Astrocyte (in vitro differentiated cells and primary cell): ENCODE results near the gene TMEM45A. TPM values are rescaled to one million over a fixed set of nuclear protein-coding genes. Genes with fewer than 3 reads are reported as not detected.

Source experiments
- DNase-seq: peaks from one replicate; pipeline ENCODE4 v3.0.0-alpha.2; 2010; ENCODE audit warnings: low read depth
- FAIRE-seq: peaks from 2 replicates; lab custom pipeline; 2011; peaks lifted over from hg19 to GRCh38; lab: Jason Lieb, UNC
- H2AFZ ChIP-seq: 2 replicates; pipeline ENCODE4 v1.6.0; 2012; ENCODE audit warnings: low read depth, low read length, inconsistent platforms
- H3K27ac ChIP-seq: 2 replicates; pipeline ENCODE4 v1.5.1; 2011; ENCODE audit warnings: low read depth, low read length, inconsistent platforms
- H3K27me3 ChIP-seq: 2 replicates; pipeline ENCODE4 v1.6.0; 2011; ENCODE audit warnings: low read length, inconsistent platforms; ENCODE audit not compliant: insufficient read depth
- H3K36me3 ChIP-seq: 2 replicates; pipeline ENCODE4 v1.5.1; 2011; ENCODE audit warnings: low read length, inconsistent platforms; ENCODE audit not compliant: insufficient read depth
- H3K4me1 ChIP-seq: 2 replicates; pipeline ENCODE4 v1.5.1; 2011; ENCODE audit warnings: low read length, inconsistent platforms; ENCODE audit not compliant: insufficient read depth
- H3K4me2 ChIP-seq: 2 replicates; pipeline ENCODE4 v1.6.0; 2012; ENCODE audit warnings: low read length, inconsistent platforms
- H3K4me3 ChIP-seq: 2 replicates; pipeline ENCODE4 v1.5.1; 2011; ENCODE audit warnings: low read depth, mild to moderate bottlenecking, low read length, inconsistent platforms; ENCODE audit not compliant: insufficient read depth
- H3K79me2 ChIP-seq: 2 replicates; pipeline ENCODE4 v1.6.0; 2012; ENCODE audit warnings: mild to moderate bottlenecking, low read length, inconsistent platforms; ENCODE audit not compliant: insufficient read depth
- H3K9ac ChIP-seq: 2 replicates; pipeline ENCODE4 v1.6.0; 2012; ENCODE audit warnings: mild to moderate bottlenecking, low read length, inconsistent platforms
- H3K9me3 ChIP-seq: 2 replicates; pipeline ENCODE4 v1.5.1; 2012; ENCODE audit warnings: low read depth, mild to moderate bottlenecking, low read length, inconsistent platforms; ENCODE audit not compliant: insufficient read depth
- H4K20me1 ChIP-seq: 2 replicates; pipeline ENCODE4 v1.6.0; 2012; ENCODE audit warnings: low read length, inconsistent platforms; ENCODE audit not compliant: insufficient read depth
- H3K27ac Mint-ChIP-seq: one replicate; pipeline ENCODE4 v1.8.0; 2021; ENCODE audit warnings: mild to moderate bottlenecking, mixed read lengths; ENCODE audit not compliant: unreplicated experiment
- H3K27me3 Mint-ChIP-seq: one replicate; pipeline ENCODE4 v1.8.0; 2021; ENCODE audit warnings: low read depth, mixed read lengths; ENCODE audit not compliant: unreplicated experiment
- H3K36me3 Mint-ChIP-seq: one replicate; pipeline ENCODE4 v1.8.0; 2021; ENCODE audit warnings: low read depth, mixed read lengths; ENCODE audit not compliant: unreplicated experiment
- H3K4me1 Mint-ChIP-seq: one replicate; pipeline ENCODE4 v1.8.0; 2021; ENCODE audit warnings: low read depth, mixed read lengths; ENCODE audit not compliant: unreplicated experiment
- H3K4me3 Mint-ChIP-seq: one replicate; pipeline ENCODE4 v1.8.0; 2021; ENCODE audit warnings: mild to moderate bottlenecking, moderate library complexity, mixed read lengths; ENCODE audit not compliant: unreplicated experiment
- H3K9me3 Mint-ChIP-seq: one replicate; pipeline ENCODE4 v1.8.0; 2021; ENCODE audit warnings: mild to moderate bottlenecking, mixed read lengths; ENCODE audit not compliant: unreplicated experiment
- EZH2 ChIP-seq: IDR thresholded peaks from 2 replicates; pipeline ENCODE4 v1.6.1; 2012; ENCODE audit warnings: mild to moderate bottlenecking, low read length, inconsistent platforms; ENCODE audit not compliant: insufficient read depth
- total RNA-seq: library from RNA; stranded (reverse); gene quantifications from 2 replicates; pipeline ENCODE4 v1.2.1, GENCODE V29; 2021
- TF ChIP-seq, protein P1 (sequence below): IDR thresholded peaks from 2 replicates; pipeline ENCODE4 v1.5.1; 2011; ENCODE audit warnings: low read depth, mild to moderate bottlenecking, inconsistent platforms, low read length, moderate library complexity; ENCODE audit not compliant: insufficient read depth

TMEM45A gene
- total RNA-seq, 1 donor from 2014 or later: 35.5 TPM

DNA sequence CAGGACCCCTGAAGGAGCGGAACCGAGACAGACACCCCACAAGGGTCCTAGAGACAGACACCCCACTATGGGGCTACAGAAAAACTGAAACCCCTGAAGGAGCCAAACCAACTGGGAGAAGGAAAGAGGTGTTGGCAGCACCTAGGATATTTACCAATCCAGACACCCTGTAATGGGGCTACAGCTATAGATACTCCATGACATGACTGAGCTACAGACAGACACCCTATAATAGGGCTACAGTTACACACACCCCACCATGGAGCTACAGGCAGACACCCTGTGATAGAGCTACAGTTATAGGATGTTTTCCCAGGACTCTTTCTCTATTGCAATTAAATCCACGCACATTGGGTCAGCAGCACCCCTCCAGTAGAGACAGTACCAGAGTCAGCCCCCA, 94.4 kb downstream of the TMEM45A start:
- H3K27ac Mint-ChIP-seq: no peak overlapping the region
- peaks cover 8% of the 10 kb centered on the region for H3K9me3 Mint-ChIP-seq
- H3K4me1 ChIP-seq: peaks cover 4% of the 10 kb centered on the region
- no peaks in the 10 kb centered on the region for H3K79me2 ChIP-seq
- no peaks in the 10 kb centered on the region for H4K20me1 ChIP-seq
- no peak overlapping the region for H3K4me2 ChIP-seq
- H3K27ac ChIP-seq: no peak overlapping the region
- H3K4me3 Mint-ChIP-seq: no peak overlapping the region
- FAIRE-seq: no peak
- H2AFZ ChIP-seq: no peak overlapping the region
- no peaks in the 10 kb centered on the region for H3K27me3 ChIP-seq
- H3K9ac ChIP-seq: no peak overlapping the region
- TF ChIP-seq, protein P1, sequence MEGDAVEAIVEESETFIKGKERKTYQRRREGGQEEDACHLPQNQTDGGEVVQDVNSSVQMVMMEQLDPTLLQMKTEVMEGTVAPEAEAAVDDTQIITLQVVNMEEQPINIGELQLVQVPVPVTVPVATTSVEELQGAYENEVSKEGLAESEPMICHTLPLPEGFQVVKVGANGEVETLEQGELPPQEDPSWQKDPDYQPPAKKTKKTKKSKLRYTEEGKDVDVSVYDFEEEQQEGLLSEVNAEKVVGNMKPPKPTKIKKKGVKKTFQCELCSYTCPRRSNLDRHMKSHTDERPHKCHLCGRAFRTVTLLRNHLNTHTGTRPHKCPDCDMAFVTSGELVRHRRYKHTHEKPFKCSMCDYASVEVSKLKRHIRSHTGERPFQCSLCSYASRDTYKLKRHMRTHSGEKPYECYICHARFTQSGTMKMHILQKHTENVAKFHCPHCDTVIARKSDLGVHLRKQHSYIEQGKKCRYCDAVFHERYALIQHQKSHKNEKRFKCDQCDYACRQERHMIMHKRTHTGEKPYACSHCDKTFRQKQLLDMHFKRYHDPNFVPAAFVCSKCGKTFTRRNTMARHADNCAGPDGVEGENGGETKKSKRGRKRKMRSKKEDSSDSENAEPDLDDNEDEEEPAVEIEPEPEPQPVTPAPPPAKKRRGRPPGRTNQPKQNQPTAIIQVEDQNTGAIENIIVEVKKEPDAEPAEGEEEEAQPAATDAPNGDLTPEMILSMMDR: no peak
- no peak for TF ChIP-seq EZH2
- H3K36me3 ChIP-seq: no peaks in the 10 kb centered on the region
- H3K4me1 Mint-ChIP-seq: peaks cover 4% of the 10 kb centered on the region
- H3K9me3 ChIP-seq: no peaks in the 10 kb centered on the region
- no peak for DNase-seq
- no peaks in the 10 kb centered on the region for H3K36me3 Mint-ChIP-seq
- H3K27me3 Mint-ChIP-seq: peaks cover 2% of the 10 kb centered on the region
- H3K4me3 ChIP-seq: no peak overlapping the region

DNA sequence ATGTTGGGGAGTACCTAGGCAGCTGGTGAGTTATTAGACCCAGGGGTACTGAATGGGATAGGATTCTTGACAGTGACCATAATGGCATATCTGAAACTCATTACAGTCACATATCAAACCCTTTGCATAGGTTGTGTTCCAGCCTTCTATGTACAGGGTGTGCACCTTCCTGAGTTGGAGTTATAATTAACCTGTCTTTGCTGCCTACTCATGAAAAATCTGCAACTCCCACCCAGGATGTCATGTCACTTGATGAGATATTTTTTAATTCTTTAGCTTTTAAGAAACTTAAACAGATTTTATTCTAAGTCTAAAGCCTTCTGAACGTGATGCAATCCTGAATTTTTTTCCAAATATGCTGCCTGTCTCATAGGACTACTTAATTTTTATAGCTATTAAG, 95.8 kb downstream of the TMEM45A start:
- Histone ChIP-seq H3K27ac (no peak overlapping the region), H2AFZ (no peak overlapping the region), H3K4me1 (peaks cover 2% of the 10 kb centered on the region), H3K79me2 (no peaks in the 10 kb centered on the region), H3K9me3 (no peaks in the 10 kb centered on the region), H3K4me3 (no peak overlapping the region), H3K9ac (no peak overlapping the region), H3K36me3 (no peaks in the 10 kb centered on the region), H4K20me1 (no peaks in the 10 kb centered on the region), H3K27me3 (no peaks in the 10 kb centered on the region), H3K4me2 (no peak overlapping the region)
- Mint-ChIP-seq H3K4me1 (no peaks in the 10 kb centered on the region), H3K27ac (no peak overlapping the region), H3K36me3 (no peaks in the 10 kb centered on the region), H3K4me3 (no peak overlapping the region), H3K27me3 (peaks cover 2% of the 10 kb centered on the region), H3K9me3 (peaks cover 8% of the 10 kb centered on the region)
- FAIRE-seq: no peak
- no peak for TF ChIP-seq EZH2
- TF ChIP-seq, protein P1: no peak
- DNase-seq: no peak

DNA sequence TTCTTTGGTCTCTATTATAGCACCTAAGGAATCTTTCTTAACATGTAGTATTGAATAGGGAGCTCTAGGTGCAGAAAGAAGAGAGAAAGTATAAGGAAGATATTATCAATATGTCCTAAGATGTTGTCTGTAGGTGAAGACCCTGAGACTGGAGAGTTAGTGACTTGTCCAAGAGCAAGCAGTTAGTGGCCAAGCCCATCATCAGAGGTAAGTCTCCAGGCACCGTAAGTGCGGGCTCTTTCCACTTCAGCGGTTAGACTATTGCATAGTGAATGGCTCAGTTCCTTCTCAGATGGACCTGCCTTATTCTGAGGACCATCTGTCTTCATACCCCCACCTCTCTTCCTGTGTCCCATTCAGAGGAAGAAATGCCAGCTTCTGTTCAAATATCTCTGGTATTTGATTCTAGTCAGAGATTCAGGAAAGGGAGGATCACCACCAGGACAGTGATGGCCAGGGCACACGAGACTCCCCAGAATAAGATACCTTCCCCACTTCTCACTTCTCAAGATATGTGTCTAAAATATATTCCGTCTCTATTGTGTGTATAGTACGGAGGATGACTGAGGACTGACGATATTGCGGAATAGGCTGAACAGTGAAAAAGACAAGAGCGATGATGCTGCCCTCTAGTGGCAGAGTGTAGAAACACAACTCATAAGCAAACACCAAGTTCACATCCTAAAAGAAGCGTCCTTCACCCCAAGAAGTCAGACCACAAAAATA, 97.9 kb downstream of the TMEM45A start:
- peak overlapping the region; percentile 34 for H3K4me3 ChIP-seq
- H3K4me1 ChIP-seq: peaks cover 2% of the 10 kb centered on the region
- Mint-ChIP-seq H3K9me3 (peaks cover 5% of the 10 kb centered on the region), H3K27me3 (peaks cover 2% of the 10 kb centered on the region), H3K36me3 (no peaks in the 10 kb centered on the region), H3K4me3 (peak overlapping the region; percentile 9), H3K27ac (no peak overlapping the region), H3K4me1 (no peaks in the 10 kb centered on the region)
- no peaks in the 10 kb centered on the region for H3K36me3 ChIP-seq
- no peaks in the 10 kb centered on the region for H4K20me1 ChIP-seq
- H3K4me2 ChIP-seq: peak overlapping the region; percentile 77
- no peaks in the 10 kb centered on the region for H3K27me3 ChIP-seq
- no peak for TF ChIP-seq EZH2
- TF ChIP-seq, protein P1: peak; percentile 93
- DNase-seq (peak; percentile 31), FAIRE-seq (peak; percentile 26)
- no peak overlapping the region for H3K27ac ChIP-seq
- no peaks in the 10 kb centered on the region for H3K9me3 ChIP-seq
- peak overlapping the region; percentile 49 for H3K9ac ChIP-seq
- H2AFZ ChIP-seq: peak overlapping the region; percentile 65
- H3K79me2 ChIP-seq: no peaks in the 10 kb centered on the region
